Measurements from ENCODE around the gene ORAI3. TPM values are rescaled to one million over a fixed set of nuclear protein-coding genes. Genes with fewer than 3 reads are reported as not detected.

Gene ORAI3
- total and polyA plus RNA-seq, 2 of the 13 experiments (the other 11 are each of a cell fraction or from before 2014, with no cell fraction given): 11.4 to 32.0 TPM

DNA sequence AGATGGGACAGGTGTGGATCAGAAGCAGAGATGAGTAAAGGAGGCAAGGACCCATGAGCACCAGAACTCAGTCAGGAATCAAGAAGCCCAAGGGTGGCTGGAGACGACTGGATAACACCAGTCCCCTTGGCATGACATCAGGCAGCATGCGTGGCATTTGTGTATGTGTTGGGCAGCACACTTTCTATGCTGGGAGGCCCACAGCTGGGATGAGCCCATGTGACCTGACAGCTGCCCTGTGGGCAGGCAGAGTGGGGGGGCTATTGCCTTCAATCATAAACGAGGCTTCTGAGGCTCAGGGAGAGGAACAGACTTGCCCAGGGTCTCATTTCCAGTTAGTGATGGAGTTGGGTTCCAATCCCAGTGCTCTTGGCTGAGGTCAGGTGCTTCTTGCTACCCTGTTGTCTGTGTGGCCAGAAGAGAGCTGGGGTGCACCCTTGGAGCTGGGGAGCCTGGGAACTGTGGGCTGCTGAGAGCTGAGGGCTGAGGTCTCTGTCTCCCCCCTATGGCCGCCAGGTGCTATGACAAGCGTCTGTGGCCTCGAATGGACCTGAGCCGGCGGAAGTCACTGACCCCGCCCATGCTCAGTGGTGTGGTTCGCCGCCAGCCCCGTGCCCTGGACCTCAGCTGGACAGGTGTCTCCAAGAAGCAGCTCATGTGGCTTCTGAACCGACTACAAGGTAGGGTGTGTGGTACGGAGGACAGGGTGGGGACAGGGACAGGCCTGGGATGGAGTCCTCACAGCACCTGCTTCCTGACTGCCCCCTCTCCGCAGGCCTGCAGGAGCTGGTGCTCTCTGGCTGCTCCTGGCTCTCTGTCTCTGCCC lies 7.1 kb upstream of the ORAI3 start (continued):
- TF ChIP-seq, protein P1, sequence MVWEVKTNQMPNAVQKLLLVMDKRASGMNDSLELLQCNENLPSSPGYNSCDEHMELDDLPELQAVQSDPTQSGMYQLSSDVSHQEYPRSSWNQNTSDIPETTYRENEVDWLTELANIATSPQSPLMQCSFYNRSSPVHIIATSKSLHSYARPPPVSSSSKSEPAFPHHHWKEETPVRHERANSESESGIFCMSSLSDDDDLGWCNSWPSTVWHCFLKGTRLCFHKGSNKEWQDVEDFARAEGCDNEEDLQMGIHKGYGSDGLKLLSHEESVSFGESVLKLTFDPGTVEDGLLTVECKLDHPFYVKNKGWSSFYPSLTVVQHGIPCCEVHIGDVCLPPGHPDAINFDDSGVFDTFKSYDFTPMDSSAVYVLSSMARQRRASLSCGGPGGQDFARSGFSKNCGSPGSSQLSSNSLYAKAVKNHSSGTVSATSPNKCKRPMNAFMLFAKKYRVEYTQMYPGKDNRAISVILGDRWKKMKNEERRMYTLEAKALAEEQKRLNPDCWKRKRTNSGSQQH (CRISPR knock-in tag; IDR thresholded peaks at IDR 0.05; ENCODE audit: low read depth): no peak
- TF ChIP-seq TMF1 (CRISPR knock-in tag; IDR thresholded peaks at IDR 0.05; ENCODE audit: low read depth) (no peak), NR1H2 (CRISPR knock-in tag; IDR thresholded peaks at IDR 0.05; ENCODE audit: borderline replicate concordance, low read depth) (no peak), ZNF563 (CRISPR knock-in tag; IDR thresholded peaks at IDR 0.05) (no peak; the same call in 1 of the 2 replicates), RCOR2 (CRISPR knock-in tag; IDR thresholded peaks at IDR 0.05) (no peak), IKZF1 (IDR thresholded peaks at IDR 0.05) (no peak), JUNB (CRISPR knock-in tag; IDR thresholded peaks at IDR 0.05; ENCODE audit: borderline replicate concordance) (no peak), TBX3 (IDR thresholded peaks at IDR 0.05; ENCODE audit: borderline replicate concordance) (no peak), NFRKB (IDR thresholded peaks at IDR 0.05) (no peak), NFE2L2 (IDR thresholded peaks at IDR 0.05; ENCODE audit: low read length) (no peak), TAF15 (IDR thresholded peaks at IDR 0.05; ENCODE audit: low read depth, low read length, poor library complexity, severe bottlenecking) (no peak), ZNF510 (CRISPR knock-in tag; IDR thresholded peaks at IDR 0.05; ENCODE audit: low read depth) (no peak), FOXA3 (CRISPR knock-in tag; IDR thresholded peaks at IDR 0.05) (no peak), ZSCAN9 (CRISPR knock-in tag; IDR thresholded peaks at IDR 0.05; ENCODE audit: borderline replicate concordance) (no peak), JDP2 (CRISPR knock-in tag; IDR thresholded peaks at IDR 0.05; ENCODE audit: borderline replicate concordance) (no peak), ARID5B (CRISPR knock-in tag; IDR thresholded peaks at IDR 0.05) (no peak; the same call in 1 of the 2 replicates), GRHL1 (CRISPR knock-in tag; conservative IDR thresholded peaks at IDR 0.05) (no peak), ATF7 (IDR thresholded peaks at IDR 0.05) (no peak), ATF7 (CRISPR knock-in tag; IDR thresholded peaks at IDR 0.05) (no peak), ZNF296 (CRISPR knock-in tag; conservative IDR thresholded peaks at IDR 0.05) (no peak), FOXC1 (CRISPR knock-in tag; IDR thresholded peaks at IDR 0.05; ENCODE audit: borderline replicate concordance) (peak; percentile 77), HIVEP1 (CRISPR knock-in tag; IDR thresholded peaks at IDR 0.05) (no peak)
- TF ChIP-seq, protein P2, sequence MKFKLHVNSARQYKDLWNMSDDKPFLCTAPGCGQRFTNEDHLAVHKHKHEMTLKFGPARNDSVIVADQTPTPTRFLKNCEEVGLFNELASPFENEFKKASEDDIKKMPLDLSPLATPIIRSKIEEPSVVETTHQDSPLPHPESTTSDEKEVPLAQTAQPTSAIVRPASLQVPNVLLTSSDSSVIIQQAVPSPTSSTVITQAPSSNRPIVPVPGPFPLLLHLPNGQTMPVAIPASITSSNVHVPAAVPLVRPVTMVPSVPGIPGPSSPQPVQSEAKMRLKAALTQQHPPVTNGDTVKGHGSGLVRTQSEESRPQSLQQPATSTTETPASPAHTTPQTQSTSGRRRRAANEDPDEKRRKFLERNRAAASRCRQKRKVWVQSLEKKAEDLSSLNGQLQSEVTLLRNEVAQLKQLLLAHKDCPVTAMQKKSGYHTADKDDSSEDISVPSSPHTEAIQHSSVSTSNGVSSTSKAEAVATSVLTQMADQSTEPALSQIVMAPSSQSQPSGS (CRISPR knock-in tag; IDR thresholded peaks at IDR 0.05): no peak
